ENCODE results near the gene CIBAR2.

The CIBAR2 gene

GRCh38 chr16:85134789-85135142 lies 22.5 kb upstream of the CIBAR2 start:
- Histone ChIP-seq H3K9ac (ENCODE audit: low read length) (no peak overlapping the region), H3K4me1 (ENCODE audit: control insufficient read depth, low read depth, low read length) (no peaks in the 10 kb centered on the region), H3K4me3 (ENCODE audit: low read length) (no peak overlapping the region), H3K27ac (ENCODE audit: low read length) (no peak overlapping the region), H3K27me3 (ENCODE audit: control insufficient read depth, insufficient read depth, low read length) (no peaks in the 10 kb centered on the region), H3K36me3 (ENCODE audit: control insufficient read depth, low read depth, low read length) (no peaks in the 10 kb centered on the region), H3K9me3 (ENCODE audit: control insufficient read depth, low read depth, low read length) (no peaks in the 10 kb centered on the region)

- Histone ChIP-seq H3K4me3 (ENCODE audit: low read length) (no peak overlapping the region), H3K27ac (ENCODE audit: low read length) (no peak overlapping the region)
Measured at GRCh38 chr16:85134076-85134788, 22.0 kb upstream of the CIBAR2 start.

GRCh38 chr16:85133290-85133599 lies 21.0 kb upstream of the CIBAR2 start:
- Histone ChIP-seq H3K4me3 (ENCODE audit: low read length) (no peak overlapping the region), H3K27ac (ENCODE audit: low read length) (no peak overlapping the region), H3K27me3 (ENCODE audit: control insufficient read depth, insufficient read depth, low read length) (no peaks in the 10 kb centered on the region), H3K9me3 (ENCODE audit: control insufficient read depth, low read depth, low read length) (no peaks in the 10 kb centered on the region), H3K4me1 (ENCODE audit: control insufficient read depth, low read depth, low read length) (no peaks in the 10 kb centered on the region), H3K9ac (ENCODE audit: low read length) (no peak overlapping the region), H3K36me3 (ENCODE audit: control insufficient read depth, low read depth, low read length) (no peaks in the 10 kb centered on the region)

More at GRCh38 chr16:85134076-85134788, 22.0 kb upstream of the CIBAR2 start:
- H3K36me3 ChIP-seq (ENCODE audit: control insufficient read depth, low read depth, low read length) = no peaks in the 10 kb centered on the region
- no peaks in the 10 kb centered on the region for H3K4me1 ChIP-seq (ENCODE audit: control insufficient read depth, low read depth, low read length)
- H3K27me3 ChIP-seq (ENCODE audit: control insufficient read depth, insufficient read depth, low read length) = no peaks in the 10 kb centered on the region
- no peaks in the 10 kb centered on the region for H3K9me3 ChIP-seq (ENCODE audit: control insufficient read depth, low read depth, low read length)
- H3K9ac ChIP-seq (ENCODE audit: low read length) = no peak overlapping the region

GRCh38 chr16:85132456-85133289 lies 20.4 kb upstream of the CIBAR2 start:
- H3K27me3 ChIP-seq (ENCODE audit: control insufficient read depth, insufficient read depth, low read length) = no peaks in the 10 kb centered on the region
- no peaks in the 10 kb centered on the region for H3K36me3 ChIP-seq (ENCODE audit: control insufficient read depth, low read depth, low read length)
- no peak overlapping the region for H3K27ac ChIP-seq (ENCODE audit: low read length)
- H3K4me1 ChIP-seq (ENCODE audit: control insufficient read depth, low read depth, low read length) = no peaks in the 10 kb centered on the region
- H3K9me3 ChIP-seq (ENCODE audit: control insufficient read depth, low read depth, low read length) = no peaks in the 10 kb centered on the region
- H3K4me3 ChIP-seq (ENCODE audit: low read length) = no peak overlapping the region
- H3K9ac ChIP-seq (ENCODE audit: low read length) = no peak overlapping the region

- Histone ChIP-seq H3K9me3 (ENCODE audit: control insufficient read depth, low read depth, low read length) (no peaks in the 10 kb centered on the region), H3K4me3 (ENCODE audit: low read length) (no peak overlapping the region), H3K4me1 (ENCODE audit: control insufficient read depth, low read depth, low read length) (peaks cover 6% of the 10 kb centered on the region), H3K27me3 (ENCODE audit: control insufficient read depth, insufficient read depth, low read length) (no peaks in the 10 kb centered on the region), H3K27ac (ENCODE audit: low read length) (no peak overlapping the region), H3K9ac (ENCODE audit: low read length) (no peak overlapping the region), H3K36me3 (ENCODE audit: control insufficient read depth, low read depth, low read length) (no peaks in the 10 kb centered on the region)
Measured at GRCh38 chr16:85130705-85131028, 18.4 kb upstream of the CIBAR2 start.

GRCh38 chr16:85129876-85130704 lies 17.8 kb upstream of the CIBAR2 start:
- Histone ChIP-seq H3K36me3 (ENCODE audit: control insufficient read depth, low read depth, low read length) (no peaks in the 10 kb centered on the region), H3K4me3 (ENCODE audit: low read length) (no peak overlapping the region), H3K9ac (ENCODE audit: low read length) (no peak overlapping the region), H3K4me1 (ENCODE audit: control insufficient read depth, low read depth, low read length) (peaks cover 6% of the 10 kb centered on the region), H3K27me3 (ENCODE audit: control insufficient read depth, insufficient read depth, low read length) (no peaks in the 10 kb centered on the region), H3K27ac (ENCODE audit: low read length) (no peak overlapping the region), H3K9me3 (ENCODE audit: control insufficient read depth, low read depth, low read length) (no peaks in the 10 kb centered on the region)

- Histone ChIP-seq H3K27ac (ENCODE audit: low read length) (no peak overlapping the region), H3K27me3 (ENCODE audit: control insufficient read depth, insufficient read depth, low read length) (no peaks in the 10 kb centered on the region), H3K4me3 (ENCODE audit: low read length) (no peak overlapping the region), H3K36me3 (ENCODE audit: control insufficient read depth, low read depth, low read length) (no peaks in the 10 kb centered on the region), H3K4me1 (ENCODE audit: control insufficient read depth, low read depth, low read length) (peaks cover 6% of the 10 kb centered on the region), H3K9me3 (ENCODE audit: control insufficient read depth, low read depth, low read length) (no peaks in the 10 kb centered on the region), H3K9ac (ENCODE audit: low read length) (no peak overlapping the region)
Measured at GRCh38 chr16:85128079-85128837, 16.0 kb upstream of the CIBAR2 start.

- H3K4me1 ChIP-seq (ENCODE audit: control insufficient read depth, low read depth, low read length) = peaks cover 6% of the 10 kb centered on the region
- no peak overlapping the region for H3K4me3 ChIP-seq (ENCODE audit: low read length)
- H3K36me3 ChIP-seq (ENCODE audit: control insufficient read depth, low read depth, low read length) = no peaks in the 10 kb centered on the region
- no peak overlapping the region for H3K27ac ChIP-seq (ENCODE audit: low read length)
- H3K9me3 ChIP-seq (ENCODE audit: control insufficient read depth, low read depth, low read length) = no peaks in the 10 kb centered on the region
- no peaks in the 10 kb centered on the region for H3K27me3 ChIP-seq (ENCODE audit: control insufficient read depth, insufficient read depth, low read length)
- no peak overlapping the region for H3K9ac ChIP-seq (ENCODE audit: low read length)
Measured at GRCh38 chr16:85127379-85127723, 15.1 kb upstream of the CIBAR2 start.

- Histone ChIP-seq H3K9ac (ENCODE audit: low read length) (no peak overlapping the region), H3K4me1 (ENCODE audit: control insufficient read depth, low read depth, low read length) (peaks cover 6% of the 10 kb centered on the region), H3K4me3 (ENCODE audit: low read length) (no peak overlapping the region), H3K27me3 (ENCODE audit: control insufficient read depth, insufficient read depth, low read length) (no peaks in the 10 kb centered on the region), H3K27ac (ENCODE audit: low read length) (no peak overlapping the region), H3K9me3 (ENCODE audit: control insufficient read depth, low read depth, low read length) (no peaks in the 10 kb centered on the region), H3K36me3 (ENCODE audit: control insufficient read depth, low read depth, low read length) (no peaks in the 10 kb centered on the region)
Measured at GRCh38 chr16:85126705-85127378, 14.6 kb upstream of the CIBAR2 start.

- Histone ChIP-seq H3K4me1 (ENCODE audit: control insufficient read depth, low read depth, low read length) (peaks cover 6% of the 10 kb centered on the region), H3K27me3 (ENCODE audit: control insufficient read depth, insufficient read depth, low read length) (no peaks in the 10 kb centered on the region), H3K9ac (ENCODE audit: low read length) (no peak overlapping the region), H3K27ac (ENCODE audit: low read length) (no peak overlapping the region), H3K4me3 (ENCODE audit: low read length) (no peak overlapping the region), H3K36me3 (ENCODE audit: control insufficient read depth, low read depth, low read length) (no peaks in the 10 kb centered on the region), H3K9me3 (ENCODE audit: control insufficient read depth, low read depth, low read length) (no peaks in the 10 kb centered on the region)
Measured at GRCh38 chr16:85126394-85126704, 14.1 kb upstream of the CIBAR2 start.

Measured in iPS-18a (cell line).